Measurements from ENCODE around the gene PCBP2. TPM values are rescaled to one million over a fixed set of nuclear protein-coding genes. Genes with fewer than 3 reads are reported as not detected.

Gene PCBP2
- total and polyA plus RNA-seq, 4 donors = 363 to 697 (median 557) TPM

DNA sequence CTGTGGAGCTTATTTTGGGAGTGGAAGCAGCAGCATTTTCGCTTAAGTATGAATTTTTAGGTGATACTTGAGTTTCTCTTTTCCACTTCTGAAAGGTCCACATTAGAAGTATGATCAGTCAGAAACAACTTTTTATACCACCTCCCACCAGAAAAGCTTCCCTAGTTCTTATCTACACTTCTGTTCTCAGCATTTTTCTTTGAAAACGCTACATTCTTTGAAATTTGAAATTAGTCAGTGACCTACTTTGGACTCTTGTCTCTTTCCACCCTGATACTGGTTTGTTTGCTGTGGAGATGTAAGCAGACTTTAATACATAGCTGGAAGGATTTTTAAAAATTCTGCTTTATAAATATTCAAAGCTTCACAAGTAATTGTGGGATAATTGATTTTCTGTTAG is 22.2 kb downstream of the PCBP2 start:
- Histone ChIP-seq H3K4me1 (ENCODE audit: control insufficient read depth in 5 of 5, insufficient read depth in 5 of 5, low read length in 5 of 5) (peaks cover 0 to 5% (median 0%) of the 10 kb centered on the region in 5 donors), H3K9me3 (ENCODE audit: control insufficient read depth in 4 of 4, insufficient read depth in 3 of 4, low read length in 3 of 4) (no peaks in the 10 kb centered on the region), H3K27ac (ENCODE audit: low read depth in 1 of 2, low read length in 1 of 2) (no peak overlapping the region), H3K4me3 (no peak overlapping the region), H3K9ac (ENCODE audit: insufficient read depth in 1 of 2, low read length in 2 of 2) (no peak overlapping the region), H3K36me3 (ENCODE audit: control insufficient read depth in 4 of 4, insufficient read depth in 4 of 4, low read length in 4 of 4) (peaks cover 39 to 83% (median 57%) of the 10 kb centered on the region in 4 donors), H3K27me3 (ENCODE audit: control insufficient read depth in 3 of 3, insufficient read depth in 3 of 3, low read length in 2 of 3) (no peaks in the 10 kb centered on the region)
- DNase-seq = no peak
- ATAC-seq (ENCODE audit: insufficient read depth, low FRiP score) = no peak
- WGBS, 2 donors = 68 to 84% methylated on average over 2 of the region's 2 CpGs
- TF ChIP-seq, protein P1, sequence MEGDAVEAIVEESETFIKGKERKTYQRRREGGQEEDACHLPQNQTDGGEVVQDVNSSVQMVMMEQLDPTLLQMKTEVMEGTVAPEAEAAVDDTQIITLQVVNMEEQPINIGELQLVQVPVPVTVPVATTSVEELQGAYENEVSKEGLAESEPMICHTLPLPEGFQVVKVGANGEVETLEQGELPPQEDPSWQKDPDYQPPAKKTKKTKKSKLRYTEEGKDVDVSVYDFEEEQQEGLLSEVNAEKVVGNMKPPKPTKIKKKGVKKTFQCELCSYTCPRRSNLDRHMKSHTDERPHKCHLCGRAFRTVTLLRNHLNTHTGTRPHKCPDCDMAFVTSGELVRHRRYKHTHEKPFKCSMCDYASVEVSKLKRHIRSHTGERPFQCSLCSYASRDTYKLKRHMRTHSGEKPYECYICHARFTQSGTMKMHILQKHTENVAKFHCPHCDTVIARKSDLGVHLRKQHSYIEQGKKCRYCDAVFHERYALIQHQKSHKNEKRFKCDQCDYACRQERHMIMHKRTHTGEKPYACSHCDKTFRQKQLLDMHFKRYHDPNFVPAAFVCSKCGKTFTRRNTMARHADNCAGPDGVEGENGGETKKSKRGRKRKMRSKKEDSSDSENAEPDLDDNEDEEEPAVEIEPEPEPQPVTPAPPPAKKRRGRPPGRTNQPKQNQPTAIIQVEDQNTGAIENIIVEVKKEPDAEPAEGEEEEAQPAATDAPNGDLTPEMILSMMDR (IDR thresholded peaks at IDR 0.05; ENCODE audit: control extremely low read depth, extremely low read depth) = no peak

DNA sequence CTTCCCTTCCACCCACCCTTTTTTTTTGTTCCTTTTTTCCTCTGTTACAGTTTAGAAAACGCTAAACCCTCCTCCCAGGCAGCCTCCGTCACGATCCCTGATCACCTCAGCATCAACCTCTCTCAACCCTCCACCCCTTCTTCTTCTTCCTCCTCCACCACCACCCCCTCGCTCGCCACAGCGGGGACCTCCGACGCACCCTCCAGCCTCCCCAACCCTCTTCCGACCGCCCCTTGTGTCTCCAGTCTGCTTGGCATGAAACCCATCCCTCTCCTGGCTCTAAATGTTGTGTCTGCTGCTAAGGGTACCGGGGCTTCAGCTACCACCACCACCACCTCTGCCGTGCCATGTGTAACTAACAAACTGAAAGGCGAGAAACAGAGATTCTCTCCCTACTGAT is 22.9 kb downstream of the PCBP2 start:
- TF ChIP-seq, protein P1 (IDR thresholded peaks at IDR 0.05; ENCODE audit: control extremely low read depth, extremely low read depth) = no peak
- Histone ChIP-seq H3K27me3 (ENCODE audit: control insufficient read depth in 3 of 3, insufficient read depth in 3 of 3, low read length in 2 of 3) (no peaks in the 10 kb centered on the region), H3K9me3 (ENCODE audit: control insufficient read depth in 4 of 4, insufficient read depth in 3 of 4, low read length in 3 of 4) (no peaks in the 10 kb centered on the region), H3K4me3 (no peak overlapping the region), H3K36me3 (ENCODE audit: control insufficient read depth in 4 of 4, insufficient read depth in 4 of 4, low read length in 4 of 4) (peaks cover 38 to 82% (median 54%) of the 10 kb centered on the region in 4 donors), H3K9ac (ENCODE audit: insufficient read depth in 1 of 2, low read length in 2 of 2) (no peak overlapping the region), H3K27ac (ENCODE audit: low read depth in 1 of 2, low read length in 1 of 2) (no peak overlapping the region), H3K4me1 (ENCODE audit: control insufficient read depth in 5 of 5, insufficient read depth in 5 of 5, low read length in 5 of 5) (peaks cover 0 to 5% (median 0%) of the 10 kb centered on the region in 5 donors)
- 63 to 76% methylated on average over 13 of the region's 13 CpGs for WGBS, 2 donors
- no peak for ATAC-seq (ENCODE audit: insufficient read depth, low FRiP score)
- no peak for DNase-seq

DNA sequence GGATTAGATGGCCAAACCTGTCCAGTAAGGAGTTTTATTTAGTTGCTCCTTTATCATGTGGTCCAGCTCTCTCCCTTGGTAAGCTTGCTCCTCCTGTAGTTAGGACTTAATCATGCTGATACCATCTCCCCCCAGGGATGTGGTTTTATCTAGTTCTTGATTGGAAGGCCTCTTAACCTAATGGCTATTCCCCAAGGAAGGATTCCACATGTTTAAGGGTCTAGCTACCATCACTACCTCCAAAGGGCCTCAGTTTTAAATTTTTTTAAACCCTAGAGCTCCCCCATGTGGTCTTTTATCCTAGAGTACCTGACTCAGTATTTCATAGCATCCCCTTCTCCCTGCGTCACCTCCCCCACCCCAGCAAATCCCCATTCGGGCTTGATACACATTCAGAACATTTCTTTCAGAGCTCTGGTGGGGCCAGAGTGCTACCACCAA is 24.9 kb downstream of the PCBP2 start:
- no peak overlapping the region for H3K4me3 ChIP-seq
- H3K27me3 ChIP-seq (ENCODE audit: control insufficient read depth in 3 of 3, insufficient read depth in 3 of 3, low read length in 2 of 3) = no peaks in the 10 kb centered on the region
- no peak overlapping the region for H3K9ac ChIP-seq (ENCODE audit: insufficient read depth in 1 of 2, low read length in 2 of 2)
- no peak overlapping the region for H3K27ac ChIP-seq (ENCODE audit: low read depth in 1 of 2, low read length in 1 of 2)
- H3K36me3 ChIP-seq (ENCODE audit: control insufficient read depth in 4 of 4, insufficient read depth in 4 of 4, low read length in 4 of 4) = peaks cover 36 to 80% (median 52%) of the 10 kb centered on the region in 4 donors
- TF ChIP-seq, protein P1 (IDR thresholded peaks at IDR 0.05; ENCODE audit: control extremely low read depth, extremely low read depth) = no peak
- ATAC-seq (ENCODE audit: insufficient read depth, low FRiP score) (no peak), DNase-seq (no peak)
- 73 to 77% methylated on average over 2 of the region's 2 CpGs for WGBS, 2 donors
- H3K9me3 ChIP-seq (ENCODE audit: control insufficient read depth in 4 of 4, insufficient read depth in 3 of 4, low read length in 3 of 4) = no peaks in the 10 kb centered on the region
- H3K4me1 ChIP-seq (ENCODE audit: control insufficient read depth in 5 of 5, insufficient read depth in 5 of 5, low read length in 5 of 5) = peaks cover 0 to 5% (median 0%) of the 10 kb centered on the region in 5 donors

DNA sequence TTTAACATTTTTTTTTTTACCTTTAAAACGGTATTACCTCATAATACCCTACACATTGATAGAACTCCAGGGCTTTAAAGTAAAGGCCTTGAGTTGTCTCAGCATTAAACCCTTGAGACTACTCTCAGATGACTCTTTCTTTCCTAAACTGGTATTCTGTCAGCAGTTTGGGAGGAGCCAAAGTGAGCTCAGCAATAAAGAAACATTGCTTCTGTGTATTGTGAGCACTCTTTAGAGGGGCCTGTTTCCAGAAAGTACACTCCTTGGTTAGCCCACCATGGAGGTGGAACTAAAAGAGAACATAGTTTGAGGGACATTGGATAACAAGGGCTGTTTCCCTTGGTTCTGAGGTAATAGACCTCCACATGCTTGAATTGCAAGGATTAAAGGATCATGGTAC is 27.0 kb downstream of the PCBP2 start:
- Histone ChIP-seq H3K9me3 (ENCODE audit: control insufficient read depth in 4 of 4, insufficient read depth in 3 of 4, low read length in 3 of 4) (no peaks in the 10 kb centered on the region), H3K36me3 (ENCODE audit: control insufficient read depth in 4 of 4, insufficient read depth in 4 of 4, low read length in 4 of 4) (peaks cover 29 to 68% (median 59%) of the 10 kb centered on the region in 4 donors), H3K4me1 (ENCODE audit: control insufficient read depth in 5 of 5, insufficient read depth in 5 of 5, low read length in 5 of 5) (peaks cover 0 to 5% (median 0%) of the 10 kb centered on the region in 5 donors), H3K9ac (ENCODE audit: insufficient read depth in 1 of 2, low read length in 2 of 2) (no peak overlapping the region), H3K27ac (ENCODE audit: low read depth in 1 of 2, low read length in 1 of 2) (no peak overlapping the region), H3K27me3 (ENCODE audit: control insufficient read depth in 3 of 3, insufficient read depth in 3 of 3, low read length in 2 of 3) (no peaks in the 10 kb centered on the region), H3K4me3 (no peak overlapping the region)
- ATAC-seq (ENCODE audit: insufficient read depth, low FRiP score) = no peak
- WGBS, 2 donors = 53 to 67% methylated on average over 1 of the region's 1 CpG
- no peak for DNase-seq
- TF ChIP-seq, protein P1 (IDR thresholded peaks at IDR 0.05; ENCODE audit: control extremely low read depth, extremely low read depth) = no peak

Measured in lung (tissue), 12 donors.